HepG2 (cell line): Measurements from ENCODE around the gene MIA3. TPM values are rescaled to one million over a fixed set of nuclear protein-coding genes. Genes with fewer than 3 reads are reported as not detected.

Source experiments
- ATM ChIP-seq: fragments of 450-650 bp; IDR thresholded peaks from 2 replicates; pipeline ENCODE4 v1.7.1; 2017; ENCODE audit warnings: mild to moderate bottlenecking, borderline replicate concordance
- CC2D1A ChIP-seq: sonication (generic); formaldehyde crosslinking; IDR thresholded peaks from 2 replicates; pipeline ENCODE4 v1.8.1; 2023; ENCODE audit warnings: mild to moderate bottlenecking, missing genetic modification reagents
- CSRNP1 ChIP-seq: sonication (generic); formaldehyde crosslinking; IDR thresholded peaks from 2 replicates; pipeline ENCODE4 v1.8.1; 2023; ENCODE audit warnings: mild to moderate bottlenecking, missing genetic modification reagents
- FOXA1 ChIP-seq, 2 experiments: fragments of 450-650 bp in 1 of 2; sonication (generic) in 1 of 2; formaldehyde crosslinking in 1 of 2; IDR thresholded peaks; 2 replicates each; pipeline versions ENCODE4 v1.4.0 to v1.6.1; 2016 to 2020; ENCODE audit warnings: missing genetic modification reagents in 1 of 2
- FOXO4 ChIP-seq: sonication (generic); formaldehyde crosslinking; conservative IDR thresholded peaks from 2 replicates; pipeline ENCODE4 v1.8.1; 2023; ENCODE audit warnings: missing genetic modification reagents
- JDP2 ChIP-seq: sonication (generic); formaldehyde crosslinking; IDR thresholded peaks from 2 replicates; pipeline ENCODE4 v1.8.1; 2022; ENCODE audit warnings: missing genetic modification reagents, borderline replicate concordance
- MZF1 ChIP-seq: sonication (generic); formaldehyde crosslinking; IDR thresholded peaks from 2 replicates; pipeline ENCODE4 v1.8.1; 2023; ENCODE audit warnings: mild to moderate bottlenecking, missing genetic modification reagents, borderline replicate concordance
- RFX1 ChIP-seq: fragments of 450-650 bp; IDR thresholded peaks from 2 replicates; pipeline ENCODE4 v1.6.1; 2017
- TRAFD1 ChIP-seq: sonication (generic); formaldehyde crosslinking; IDR thresholded peaks from 2 replicates; pipeline ENCODE4 v1.5.1; 2020; ENCODE audit warnings: missing genetic modification reagents, mild to moderate bottlenecking, borderline replicate concordance
- ZNF432 ChIP-seq: sonication (generic); formaldehyde crosslinking; IDR thresholded peaks from 2 replicates; pipeline ENCODE4 v1.5.0; 2020; ENCODE audit warnings: missing genetic modification reagents, mild to moderate bottlenecking, borderline replicate concordance
- ZNF512 ChIP-seq: sonication (generic); formaldehyde crosslinking; IDR thresholded peaks from 2 replicates; pipeline ENCODE4 v1.4.0; 2020; ENCODE audit warnings: mild to moderate bottlenecking, missing genetic modification reagents
- ZNF557 ChIP-seq: sonication (generic); formaldehyde crosslinking; IDR thresholded peaks from 2 replicates; pipeline ENCODE4 v1.4.0; 2020; ENCODE audit warnings: missing genetic modification reagents
- ZNF646 ChIP-seq: sonication (generic); formaldehyde crosslinking; IDR thresholded peaks from 2 replicates; pipeline ENCODE4 v1.9.0; 2021; ENCODE audit warnings: mild to moderate bottlenecking, missing genetic modification reagents
- ZNF713 ChIP-seq: sonication (generic); formaldehyde crosslinking; IDR thresholded peaks from 2 replicates; pipeline ENCODE4 v1.4.0; 2020; ENCODE audit warnings: mild to moderate bottlenecking, missing genetic modification reagents
- ZNF746 ChIP-seq: sonication (generic); formaldehyde crosslinking; IDR thresholded peaks from 2 replicates; pipeline ENCODE4 v1.8.0; 2022; ENCODE audit warnings: mild to moderate bottlenecking, missing genetic modification reagents
- ZNF891 ChIP-seq: sonication (generic); formaldehyde crosslinking; IDR thresholded peaks from 2 replicates; pipeline ENCODE4 v1.5.0; 2020; ENCODE audit warnings: mild to moderate bottlenecking, missing genetic modification reagents
- polyA plus RNA-seq, 8 experiments: library from polyadenylated mRNA; depleted of rRNA in 3 of 8; stranded (reverse) in 7 of 8; unstranded in 1 of 8; fragments of >200 nt; fragmentation: Illumina TruSeq in 4 of 8; extraction: Trizol in 4 of 8; gene quantifications; 2 replicates each; pipeline versions ENCODE4 v1.2.1 to v1.2.3, GENCODE V29; 2011 to 2016; ENCODE audit warnings: low read depth in 4 of 8, missing spikeins in 1 of 8, mixed read lengths in 1 of 8; ENCODE audit not compliant: insufficient read depth in 1 of 8
- total RNA-seq, 5 experiments: library from RNA; depleted of rRNA; stranded (reverse); fragments of >200 nt; fragmentation: Illumina TruSeq; extraction: Trizol; gene quantifications; 2 replicates each; pipeline ENCODE4 v1.2.3, GENCODE V29; 2016; ENCODE audit warnings: low read depth in 1 of 5

Gene MIA3
- total and polyA plus RNA-seq, 2 of the 13 experiments (the other 11 are each of a cell fraction or from before 2014, with no cell fraction given): 45.6 to 48.7 TPM

- 0 out of 2 replicates have a peak, but pooled peaks have one; percentile 25 for TF ChIP-seq MZF1 (CRISPR knock-in tag)
- no peak for TF ChIP-seq ZNF891 (CRISPR knock-in tag)
- TF ChIP-seq ZNF557 (CRISPR knock-in tag): no peak; the same call in 1 of the 2 replicates
- TF ChIP-seq ZNF713: no peak
- TF ChIP-seq RFX1: no peak
- TF ChIP-seq ZNF746 (CRISPR knock-in tag): no peak
- TF ChIP-seq FOXO4 (CRISPR knock-in tag): no peak
- no peak for TF ChIP-seq ATM
- TF ChIP-seq CSRNP1 (CRISPR knock-in tag): peak; percentile 54; the same call in 1 of the 2 replicates
- no peak for TF ChIP-seq ZNF646 (CRISPR knock-in tag)
- TF ChIP-seq CC2D1A (CRISPR knock-in tag): no peak
- TF ChIP-seq ZNF512 (CRISPR knock-in tag): 0 out of 2 replicates have a peak, but pooled peaks have one; percentile 51
- TF ChIP-seq TRAFD1 (CRISPR knock-in tag): no peak
- TF ChIP-seq FOXA1 (IDR thresholded peaks at IDR 0.05): no peak
- TF ChIP-seq FOXA1 (CRISPR knock-in tag; IDR thresholded peaks at IDR 0.05): no peak
- TF ChIP-seq ZNF432 (CRISPR knock-in tag): no peak
- no peak for TF ChIP-seq JDP2 (CRISPR knock-in tag)
Measured at GRCh38 chr1:222643938-222644635, 26.2 kb downstream of the MIA3 start (continued).
